D341Med (cell line): ENCODE measurements around the gene VARS1.
A peak's percentile ranks its signal among the peaks of the same experiment; 100 is the strongest.

ENCODE experiments used
- DNase-seq: peaks from one replicate; pipeline ENCODE4 v3.0.0; 2012; ENCODE audit warnings: low spot score

The VARS1 gene

DNA sequence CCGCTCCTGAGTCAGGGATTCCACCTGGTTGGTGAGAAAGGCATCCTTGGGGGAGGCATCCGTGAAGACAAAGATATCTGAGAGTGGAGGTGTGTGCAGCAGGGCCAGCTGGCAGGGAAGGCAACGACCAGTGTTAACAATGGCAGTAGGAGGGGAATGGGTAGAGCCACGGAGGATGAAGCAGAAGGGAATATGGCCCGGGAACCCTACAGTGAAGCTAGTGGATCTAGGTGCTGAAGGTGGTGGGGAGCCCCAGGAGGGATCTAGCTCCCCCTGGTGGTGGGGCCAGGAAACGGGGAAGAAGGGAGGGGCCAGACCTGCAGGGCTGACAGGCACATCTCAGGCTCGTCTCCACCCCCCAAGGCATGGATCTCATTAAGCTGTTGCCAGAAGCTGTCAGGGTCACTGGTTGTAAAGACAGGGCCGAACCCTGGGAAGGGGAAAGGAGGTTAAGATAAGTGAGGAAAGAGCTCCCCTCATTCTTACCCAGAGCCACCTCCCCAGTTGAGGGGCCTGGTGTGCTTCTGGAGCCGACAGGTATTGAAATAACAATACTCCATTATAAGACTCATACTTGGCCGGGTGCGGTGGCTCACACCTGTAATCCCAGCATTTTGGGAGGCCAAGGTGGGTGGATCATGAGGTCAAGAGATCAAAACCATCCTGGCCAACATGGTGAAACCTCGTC is 25.7 kb downstream of the VARS1 start:
- DNase-seq: peak; percentile 91

DNA sequence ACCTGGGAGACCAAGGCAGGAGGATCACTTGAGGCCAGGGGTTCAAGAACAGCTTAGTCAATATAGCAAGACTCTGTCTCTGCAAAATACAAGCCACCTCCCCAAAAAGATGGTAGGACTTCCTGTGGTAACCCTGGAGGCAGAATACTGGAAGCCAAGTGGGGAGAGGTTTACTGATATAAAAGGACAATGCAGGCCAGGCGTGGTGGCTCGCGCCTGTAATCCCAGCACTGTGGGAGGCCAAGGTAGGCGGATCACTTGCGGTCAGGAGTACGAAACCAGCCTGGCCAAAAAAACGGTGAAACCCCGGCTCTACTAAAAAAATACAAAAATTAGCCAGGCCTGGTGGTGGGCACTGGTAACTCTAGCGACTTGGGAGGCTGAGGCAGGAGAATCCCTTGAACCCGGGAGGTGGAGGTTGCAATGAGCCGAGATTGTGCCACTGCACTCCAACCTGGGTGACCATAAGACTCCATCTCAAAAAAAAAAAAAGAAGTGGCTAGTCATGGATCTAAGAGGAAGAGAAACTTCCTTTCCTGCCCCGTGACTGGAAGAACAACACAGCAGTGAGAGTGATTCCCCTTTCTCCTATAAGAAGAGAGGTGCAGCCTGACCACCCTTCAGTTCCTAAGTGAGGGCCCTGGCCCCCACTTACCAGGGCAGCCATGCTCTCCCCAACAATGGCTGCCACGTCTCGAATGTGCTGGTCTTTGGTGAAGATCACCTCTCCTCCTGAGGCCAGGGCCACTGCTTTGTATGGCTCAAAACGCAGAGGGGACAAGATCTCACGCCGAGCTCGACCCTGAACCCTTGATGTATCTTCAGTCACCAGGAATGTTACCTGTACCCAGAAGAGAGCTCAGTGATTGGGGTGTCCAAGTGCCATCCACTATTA is 26.9 kb downstream of the VARS1 start:
- DNase-seq: no peak

DNA sequence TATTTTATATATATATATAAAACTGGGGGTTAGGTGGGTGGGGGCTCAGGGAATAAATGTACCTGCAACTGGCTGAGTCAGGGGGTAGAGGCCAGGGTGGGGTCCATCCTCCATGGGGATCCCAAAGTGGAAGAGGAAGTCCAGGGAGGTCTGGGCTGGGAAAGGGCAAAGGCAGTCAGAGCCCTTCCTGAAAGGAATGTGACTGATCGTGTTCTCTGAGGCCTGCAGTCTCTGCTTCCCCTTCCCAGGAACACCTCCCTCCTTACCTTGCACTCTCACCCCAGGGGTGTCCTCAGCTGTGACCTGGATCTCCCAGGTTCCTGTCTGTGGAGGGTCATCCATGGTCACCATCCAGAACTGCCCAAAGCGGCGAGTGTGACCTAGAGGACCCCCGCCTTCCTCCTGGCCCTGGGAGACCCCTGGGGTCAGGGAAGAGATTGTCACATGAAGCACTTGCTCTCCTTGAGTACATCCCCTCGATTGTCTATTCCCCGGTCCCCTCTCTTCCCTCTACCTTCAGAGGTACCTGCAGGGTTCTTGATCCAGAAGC is 28.4 kb downstream of the VARS1 start:
- no peak for DNase-seq

DNA sequence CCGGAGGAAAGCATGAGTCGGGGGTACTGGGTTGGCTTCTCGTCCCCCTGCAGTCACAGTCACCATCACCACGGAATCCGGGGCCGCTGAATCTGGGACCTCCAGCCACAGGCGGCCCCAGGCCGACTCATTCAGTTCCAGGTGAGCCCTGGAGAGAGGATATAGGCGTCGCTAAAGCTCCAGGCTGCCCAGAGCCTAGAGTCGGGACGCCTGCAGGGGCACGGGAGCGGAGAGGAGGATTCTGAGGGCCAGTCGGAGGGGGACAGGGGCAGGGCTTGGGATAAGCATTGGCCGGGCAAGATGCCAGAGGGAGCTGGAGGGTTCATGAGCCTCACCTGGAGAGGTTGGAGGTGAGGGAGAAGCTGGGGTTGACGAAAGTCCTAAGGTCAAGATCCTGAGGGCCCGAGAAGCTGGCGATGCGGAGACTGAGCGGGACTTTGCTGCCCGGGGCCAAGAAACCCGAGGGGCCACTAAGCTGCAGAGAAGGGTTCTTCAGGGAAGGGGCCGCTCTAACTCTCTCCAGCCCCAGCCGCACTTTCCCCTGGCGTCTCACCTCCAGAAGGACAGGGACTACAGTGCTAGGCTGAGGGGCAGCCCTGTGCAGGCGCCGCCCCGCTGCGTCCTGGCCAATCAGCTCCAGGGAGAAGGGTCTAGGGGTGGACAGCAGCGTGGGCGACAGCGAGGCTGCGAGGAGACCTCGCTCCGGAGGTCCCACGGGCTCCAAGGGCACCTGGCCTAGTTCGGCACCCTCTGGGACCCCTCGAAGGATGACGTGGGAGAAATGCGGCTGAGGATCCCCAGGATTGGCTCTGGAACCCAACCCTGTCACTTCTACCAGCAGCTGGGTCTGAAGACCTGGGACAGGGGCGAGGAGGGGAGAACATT is 29.4 kb downstream of the VARS1 start:
- no peak for DNase-seq

DNA sequence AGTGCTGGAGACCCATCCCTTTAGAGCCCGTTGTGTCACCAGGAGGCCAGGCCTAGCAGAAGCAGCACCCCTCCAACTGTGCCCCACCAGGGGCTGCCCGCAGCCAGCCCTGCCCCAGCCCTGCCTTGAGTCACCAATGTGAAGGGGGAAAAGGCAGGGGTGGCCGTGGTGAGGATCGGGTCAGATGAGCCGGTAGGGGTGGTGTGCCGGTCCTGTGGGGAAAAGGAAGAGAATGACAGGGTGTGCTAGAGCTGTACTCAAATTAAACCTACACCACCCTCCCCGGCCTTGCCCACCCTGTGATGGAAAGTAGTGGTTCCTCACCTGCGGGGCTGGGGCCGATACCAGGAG is 30.0 kb downstream of the VARS1 start:
- DNase-seq: no peak

DNA sequence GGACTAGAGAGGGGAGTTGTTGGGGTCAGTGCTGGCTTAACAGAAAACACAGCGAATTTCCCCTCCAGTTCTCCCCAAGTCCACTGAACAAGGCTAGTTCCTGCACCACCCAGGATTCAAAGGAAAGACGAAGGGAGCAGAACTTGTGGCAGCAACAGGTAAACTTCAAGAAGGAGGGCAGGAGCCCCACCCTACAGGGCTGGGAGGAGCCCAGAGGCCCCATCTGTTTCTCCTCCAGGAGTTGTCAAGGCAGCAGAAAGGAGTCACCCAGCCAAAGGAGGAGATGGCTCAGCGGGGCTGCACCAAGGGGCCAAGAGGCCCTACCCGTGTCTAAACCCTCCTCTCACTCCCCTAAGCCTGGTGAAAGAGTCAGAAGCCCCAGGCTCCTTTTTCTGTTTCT is 31.4 kb downstream of the VARS1 start:
- DNase-seq: no peak

DNA sequence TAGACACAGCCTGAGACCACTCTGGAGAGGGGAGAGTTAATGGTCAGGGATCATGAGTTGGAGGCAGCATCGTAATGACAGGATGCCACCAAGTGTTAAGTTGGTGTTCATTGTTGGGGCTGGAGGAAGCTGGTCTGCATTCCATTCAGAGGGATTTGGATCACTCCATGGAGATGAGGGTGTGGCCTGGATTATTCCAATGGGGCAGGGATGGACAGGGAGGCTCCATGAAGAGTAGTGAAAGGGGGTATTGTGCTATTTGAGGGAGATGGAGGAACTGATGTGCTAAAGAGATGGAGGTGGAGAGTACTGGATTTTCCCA is 32.0 kb downstream of the VARS1 start:
- no peak for DNase-seq

DNA sequence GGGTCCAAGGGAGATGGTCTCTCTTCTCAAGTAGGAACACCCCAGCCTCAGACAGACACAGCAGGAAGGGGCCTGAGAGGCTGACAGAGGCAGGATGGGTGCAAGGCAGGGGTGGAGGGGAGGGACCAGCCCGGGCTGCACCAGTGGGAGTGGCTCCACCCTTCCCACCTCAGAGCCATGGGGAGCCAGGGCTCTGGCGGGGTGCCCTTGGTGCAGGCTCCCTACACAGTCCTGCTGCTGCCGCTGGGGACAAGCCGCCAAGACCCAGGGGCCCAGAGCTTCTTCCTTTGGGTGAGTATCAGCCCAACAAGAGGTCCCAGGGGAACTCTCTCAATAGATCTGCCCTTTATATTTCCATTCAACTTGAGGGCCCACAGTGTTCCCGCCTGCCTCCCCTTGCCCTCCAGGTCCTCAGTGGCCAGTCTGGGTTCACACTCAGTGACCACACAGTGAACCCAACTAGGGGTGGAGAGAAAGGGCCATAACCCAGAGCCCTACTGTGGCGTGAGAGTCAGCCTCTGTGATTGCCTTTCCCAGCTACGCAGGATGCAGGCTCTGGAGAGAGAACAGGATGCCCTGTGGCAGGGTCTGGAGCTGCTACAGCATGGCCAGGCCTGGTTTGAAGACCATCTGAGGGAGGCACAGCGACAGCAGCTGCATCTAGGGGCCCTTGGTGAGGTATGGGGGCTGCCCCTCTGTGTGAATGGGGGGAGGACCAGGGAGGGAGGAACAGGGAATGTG is 32.5 kb downstream of the VARS1 start:
- DNase-seq: no peak

DNA sequence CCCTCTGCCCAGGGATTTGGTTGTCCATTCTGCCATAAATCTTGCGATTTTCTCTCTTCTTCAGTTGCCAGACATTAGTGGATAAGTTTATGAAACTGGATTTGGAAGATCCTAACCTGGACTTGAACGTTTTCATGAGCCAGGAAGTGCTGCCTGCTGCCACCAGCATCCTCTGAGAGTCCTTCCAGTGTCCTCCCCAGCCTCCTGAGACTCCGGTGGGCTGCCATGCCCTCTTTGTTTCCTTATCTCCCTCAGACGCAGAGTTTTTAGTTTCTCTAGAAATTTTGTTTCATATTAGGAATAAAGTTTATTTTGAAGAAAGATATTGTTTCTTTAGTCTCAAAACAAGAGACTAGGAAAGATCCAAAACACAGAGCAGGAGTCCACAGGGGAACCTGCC is 33.2 kb downstream of the VARS1 start, which contains the start of gene SAPCD1:
Gene SAPCD1, plus strand, starts transcription at position 301 of the 400 bp plus-strand sequence. CDS start 399 bp downstream, outside the sequence.
- DNase-seq: no peak

DNA sequence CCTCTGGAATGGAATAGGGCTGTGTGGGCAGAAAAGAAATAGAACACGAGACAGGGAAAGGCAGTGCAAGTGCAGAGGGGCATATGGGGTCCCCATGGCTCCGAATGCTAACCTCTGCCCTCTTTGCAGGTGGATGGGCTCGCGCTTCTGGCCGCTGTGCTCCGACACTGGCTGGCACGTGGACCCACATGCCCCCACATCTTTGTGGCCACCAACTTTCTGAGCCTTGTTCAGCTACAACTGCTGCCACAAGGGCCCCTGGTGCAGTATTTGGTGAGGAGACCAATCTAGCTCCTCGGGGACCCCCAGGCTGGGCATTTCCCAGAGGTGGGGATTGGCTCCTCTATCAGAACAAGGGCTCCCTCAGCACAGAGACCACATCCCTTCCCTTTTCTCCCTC is 34.2 kb downstream of the VARS1 start:
- DNase-seq: no peak

DNA sequence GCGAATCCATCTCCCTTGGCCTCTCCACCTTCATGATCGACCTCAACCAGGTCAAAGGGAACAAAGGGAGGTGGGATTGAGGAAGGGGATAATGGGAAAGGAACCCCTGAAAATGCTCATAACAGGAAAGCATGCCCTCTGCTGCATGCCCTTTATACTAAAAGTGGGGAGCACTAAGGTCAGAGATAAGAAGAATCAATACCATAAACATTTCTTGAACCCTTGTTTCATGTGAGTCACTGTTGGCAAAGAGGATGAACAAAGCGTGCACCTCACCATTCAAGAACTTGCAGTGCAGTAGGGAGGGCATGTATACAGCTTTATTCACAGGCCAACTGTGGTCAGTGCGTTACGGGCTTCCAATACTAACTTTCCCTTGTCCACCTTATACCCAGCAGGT is 34.8 kb downstream of the VARS1 start:
- no peak for DNase-seq

DNA sequence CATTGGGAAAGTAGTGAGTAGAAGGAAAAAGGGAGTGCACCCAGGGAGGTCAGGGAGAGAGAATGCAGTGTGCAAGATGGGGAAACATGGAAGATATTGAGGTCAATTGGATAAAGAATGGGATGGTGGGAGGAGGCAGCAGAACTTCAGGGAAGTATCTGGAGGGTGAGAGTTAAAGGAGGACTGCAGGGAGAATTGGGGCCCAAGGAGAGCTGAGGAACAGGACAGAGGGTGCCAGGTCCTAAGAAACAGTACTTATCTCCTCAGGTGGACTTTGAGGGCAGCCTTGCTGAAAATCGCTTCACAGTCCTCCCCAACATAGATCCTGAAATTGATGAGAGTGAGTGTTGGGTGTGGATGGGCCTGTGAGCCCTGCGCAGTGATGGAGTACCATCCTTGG is 37.3 kb downstream of the VARS1 start:
- no peak for DNase-seq

DNA sequence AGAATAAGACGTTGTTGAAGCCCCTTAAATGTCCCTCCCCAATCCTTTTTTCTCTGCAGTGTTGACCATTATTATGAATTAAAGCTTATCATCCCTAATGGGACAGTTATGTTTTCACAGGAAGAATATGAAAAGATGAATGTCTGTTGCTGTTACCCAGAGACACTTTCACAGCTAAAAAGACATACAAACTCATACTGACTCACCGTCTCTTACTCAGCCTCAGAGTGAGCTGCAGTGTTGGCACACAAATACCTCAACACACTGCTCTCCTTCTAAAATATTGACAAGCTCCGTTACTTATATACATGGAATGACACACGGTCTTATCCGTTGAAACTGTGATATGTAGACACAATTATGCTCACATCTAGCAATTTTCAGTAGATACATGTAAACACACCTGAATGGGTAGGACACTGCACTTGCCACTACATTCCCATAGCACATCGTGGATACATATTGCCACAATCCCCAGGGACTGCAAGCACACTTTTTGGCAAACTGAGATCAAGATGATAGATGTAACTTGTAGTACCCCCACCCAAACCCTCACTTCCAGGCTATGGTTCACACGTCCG is 42.7 kb downstream of the VARS1 start:
- no peak for DNase-seq

DNA sequence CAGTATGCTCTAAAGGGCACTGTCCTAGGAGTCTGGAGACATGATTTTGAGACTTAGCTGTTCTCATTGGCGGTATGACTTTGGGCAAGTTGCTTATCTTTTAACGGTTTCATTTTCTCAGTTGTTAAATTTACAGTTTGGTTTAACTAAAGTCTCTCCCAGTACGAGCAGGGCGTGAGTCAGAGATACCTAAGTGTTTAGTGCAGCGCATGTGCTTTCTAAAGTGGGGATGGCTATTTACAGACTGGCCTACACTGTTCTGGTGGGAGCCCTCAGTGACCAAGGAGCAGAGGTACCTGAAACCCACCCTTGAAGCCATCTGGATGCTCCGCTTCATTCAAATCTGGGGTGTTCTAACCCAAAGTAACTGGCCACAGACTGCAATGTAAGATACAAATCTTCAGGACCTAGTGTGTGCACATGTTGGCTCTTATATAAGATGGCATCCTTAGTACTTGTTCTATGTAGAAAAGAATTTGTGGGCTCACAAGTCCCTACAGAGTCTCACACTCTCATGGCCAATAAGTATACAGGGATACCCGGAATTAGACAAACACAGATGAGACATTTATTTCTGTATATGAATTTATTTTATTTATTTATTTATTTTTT is 45.0 kb downstream of the VARS1 start:
- no peak for DNase-seq

DNA sequence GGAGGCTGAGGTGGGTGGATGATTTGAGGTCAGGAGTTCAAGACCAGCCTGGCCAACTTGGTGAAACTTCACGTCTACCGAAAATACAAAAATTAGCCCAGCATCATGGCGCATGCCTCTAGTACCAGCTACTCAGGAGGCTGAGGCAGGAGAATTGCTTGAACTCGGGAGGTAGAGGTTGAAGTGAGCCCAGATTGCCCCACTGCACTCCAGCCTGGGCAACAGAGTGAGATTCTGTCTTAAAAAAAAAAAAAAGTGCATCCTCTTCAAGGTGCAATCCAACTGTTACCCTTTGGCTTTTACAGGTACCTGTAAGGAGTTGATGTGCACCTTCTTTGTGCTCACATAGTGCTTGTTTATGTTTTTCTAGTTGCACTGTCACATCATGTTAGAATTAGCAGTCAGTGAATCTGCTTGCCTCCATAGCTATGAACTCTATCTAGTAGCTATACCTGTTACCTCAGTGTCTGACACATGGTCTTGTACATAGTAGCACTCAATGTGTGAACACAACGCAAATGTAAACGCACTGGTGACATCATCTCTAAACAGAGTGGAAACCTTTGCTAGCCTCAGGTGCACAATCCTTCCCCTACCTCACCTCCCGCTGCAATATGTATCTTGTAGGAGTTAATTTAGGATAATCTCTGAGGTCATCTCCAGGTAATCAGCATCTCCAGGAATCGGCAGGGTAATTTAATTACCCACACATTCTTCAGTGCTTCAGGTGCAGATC is 46.1 kb downstream of the VARS1 start:
- no peak for DNase-seq
